ENCODE results near the gene EEFSEC.

Gene EEFSEC

DNA sequence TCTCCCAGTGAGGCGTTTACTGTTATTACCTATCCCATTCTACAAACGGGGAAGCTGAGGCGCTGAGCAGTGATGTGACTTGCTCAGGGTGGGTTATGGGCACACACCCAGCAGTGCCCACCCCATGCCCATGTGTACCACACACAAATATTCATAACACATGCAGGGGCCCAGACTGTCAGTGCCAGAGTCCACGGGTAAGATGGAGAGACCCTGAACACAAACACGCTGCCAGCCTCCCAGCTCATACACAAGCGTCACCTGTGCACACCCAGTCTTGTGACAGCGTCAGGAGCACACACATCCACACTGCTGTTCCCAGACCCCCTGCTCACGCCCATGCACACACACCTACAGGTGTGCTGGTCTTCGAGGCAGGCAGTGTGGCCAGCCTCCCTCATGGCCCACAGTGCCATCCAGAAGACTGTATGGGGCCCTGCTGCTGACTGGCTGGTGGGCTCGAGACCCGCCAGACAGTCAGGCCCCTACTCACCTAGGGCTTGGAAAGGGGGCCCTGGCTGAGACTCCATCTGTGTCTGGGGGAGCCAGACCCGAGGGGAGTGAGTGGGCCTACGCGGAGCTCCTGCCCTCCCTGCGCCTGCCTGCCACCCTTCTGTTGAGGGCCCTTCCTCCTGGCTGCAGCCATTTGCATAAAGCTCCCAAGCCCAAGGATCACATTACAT, 274.0 kb downstream of the EEFSEC start:
- no peak overlapping the region; the same call in 1 of the 2 replicates for H3K27ac ChIP-seq
- TF ChIP-seq, protein P1, sequence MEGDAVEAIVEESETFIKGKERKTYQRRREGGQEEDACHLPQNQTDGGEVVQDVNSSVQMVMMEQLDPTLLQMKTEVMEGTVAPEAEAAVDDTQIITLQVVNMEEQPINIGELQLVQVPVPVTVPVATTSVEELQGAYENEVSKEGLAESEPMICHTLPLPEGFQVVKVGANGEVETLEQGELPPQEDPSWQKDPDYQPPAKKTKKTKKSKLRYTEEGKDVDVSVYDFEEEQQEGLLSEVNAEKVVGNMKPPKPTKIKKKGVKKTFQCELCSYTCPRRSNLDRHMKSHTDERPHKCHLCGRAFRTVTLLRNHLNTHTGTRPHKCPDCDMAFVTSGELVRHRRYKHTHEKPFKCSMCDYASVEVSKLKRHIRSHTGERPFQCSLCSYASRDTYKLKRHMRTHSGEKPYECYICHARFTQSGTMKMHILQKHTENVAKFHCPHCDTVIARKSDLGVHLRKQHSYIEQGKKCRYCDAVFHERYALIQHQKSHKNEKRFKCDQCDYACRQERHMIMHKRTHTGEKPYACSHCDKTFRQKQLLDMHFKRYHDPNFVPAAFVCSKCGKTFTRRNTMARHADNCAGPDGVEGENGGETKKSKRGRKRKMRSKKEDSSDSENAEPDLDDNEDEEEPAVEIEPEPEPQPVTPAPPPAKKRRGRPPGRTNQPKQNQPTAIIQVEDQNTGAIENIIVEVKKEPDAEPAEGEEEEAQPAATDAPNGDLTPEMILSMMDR (conservative IDR thresholded peaks at IDR 0.05) = no peak
- no peak for TF ChIP-seq ZFX (IDR thresholded peaks at IDR 0.05)

DNA sequence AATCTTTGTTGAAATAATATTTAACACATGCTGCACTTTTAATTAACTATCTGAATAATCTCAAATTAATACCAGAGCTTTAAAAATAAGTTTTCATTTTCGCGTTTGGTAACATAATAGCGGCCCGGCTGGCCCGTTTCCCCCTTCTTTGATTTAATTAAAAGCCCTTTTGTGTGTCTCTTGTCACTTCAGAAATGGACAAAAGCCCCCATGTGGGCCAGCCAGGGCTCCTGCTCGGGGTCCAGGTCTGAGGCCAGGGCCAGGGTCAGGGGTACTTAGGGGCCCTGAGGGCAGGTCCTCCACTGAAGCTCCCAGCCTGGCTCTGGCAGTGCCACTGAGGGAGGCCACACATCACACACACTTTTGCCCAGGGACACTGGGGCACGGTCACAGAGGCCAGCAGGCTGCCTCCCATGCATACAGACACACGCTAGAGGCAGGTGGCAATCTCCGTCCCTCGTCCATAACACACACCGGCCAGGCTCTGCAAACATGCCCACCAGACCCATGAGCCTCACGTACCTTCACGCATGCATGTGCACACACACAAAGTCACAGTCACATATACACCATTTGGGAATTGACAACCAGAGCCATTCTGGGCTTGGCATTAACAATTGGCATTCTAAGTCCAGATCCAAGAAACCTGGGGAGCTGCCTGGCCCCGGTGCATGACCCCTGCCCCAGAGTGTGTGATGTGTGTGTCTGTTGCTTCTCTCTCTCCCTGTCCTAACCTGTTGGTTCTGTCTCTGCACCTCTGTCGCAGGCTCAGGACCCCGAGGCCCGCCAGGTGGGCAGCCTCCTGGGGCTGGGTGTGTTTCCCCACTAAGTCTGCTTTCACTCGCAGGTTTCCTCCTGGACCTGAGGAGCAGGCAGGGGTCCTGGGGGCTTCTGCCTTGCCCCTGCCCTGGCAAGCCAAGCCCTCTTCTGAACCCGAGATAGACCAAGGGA, 274.9 kb downstream of the EEFSEC start:
- TF ChIP-seq ZFX (IDR thresholded peaks at IDR 0.05) = no peak
- TF ChIP-seq, protein P1 (conservative IDR thresholded peaks at IDR 0.05) = no peak
- H3K27ac ChIP-seq = no peak overlapping the region

DNA sequence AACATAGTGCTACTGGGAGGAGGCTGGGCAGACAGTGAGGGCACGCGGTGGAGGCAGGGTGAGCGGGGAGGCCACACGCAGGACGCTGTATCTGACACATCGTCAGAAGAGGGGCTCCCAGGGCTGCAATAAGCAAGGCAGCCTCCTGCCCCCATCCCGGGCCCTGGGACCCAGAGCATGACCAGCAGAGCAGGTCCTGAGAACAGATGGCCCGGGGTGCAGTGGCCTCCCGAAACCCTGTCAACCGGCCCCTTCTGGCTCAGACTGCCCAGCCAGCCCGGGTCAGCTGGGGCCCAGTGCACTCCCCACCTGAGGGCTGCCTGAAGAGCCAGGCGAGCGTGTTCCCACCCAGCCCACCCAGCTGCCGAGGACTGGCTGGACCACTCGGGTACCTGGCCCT, 276.0 kb downstream of the EEFSEC start:
- H3K27ac ChIP-seq = no peak overlapping the region
- TF ChIP-seq ZFX (IDR thresholded peaks at IDR 0.05) = no peak
- TF ChIP-seq, protein P1 (conservative IDR thresholded peaks at IDR 0.05) = no peak

DNA sequence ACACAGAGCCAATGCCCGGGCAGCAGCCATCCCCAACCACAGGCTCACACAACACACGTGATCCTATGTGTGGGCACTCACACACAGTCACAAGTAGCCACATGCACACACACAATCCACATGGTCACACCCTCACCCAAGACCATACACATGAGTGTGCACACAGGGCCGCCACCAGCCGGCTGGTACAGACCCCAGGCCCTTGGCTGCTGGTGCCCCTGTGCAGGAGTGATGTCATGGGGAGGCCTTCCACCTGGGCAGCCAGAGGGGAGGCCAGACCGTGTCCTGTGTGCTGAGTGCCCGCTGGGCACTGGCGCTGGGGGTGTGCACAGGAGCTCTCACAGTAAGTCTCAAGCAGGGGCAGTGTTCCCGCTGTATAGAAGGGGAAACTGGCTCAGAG, 276.5 kb downstream of the EEFSEC start:
- H3K27ac ChIP-seq = no peak overlapping the region
- TF ChIP-seq ZFX (IDR thresholded peaks at IDR 0.05) = no peak
- TF ChIP-seq, protein P1 (conservative IDR thresholded peaks at IDR 0.05) = no peak

DNA sequence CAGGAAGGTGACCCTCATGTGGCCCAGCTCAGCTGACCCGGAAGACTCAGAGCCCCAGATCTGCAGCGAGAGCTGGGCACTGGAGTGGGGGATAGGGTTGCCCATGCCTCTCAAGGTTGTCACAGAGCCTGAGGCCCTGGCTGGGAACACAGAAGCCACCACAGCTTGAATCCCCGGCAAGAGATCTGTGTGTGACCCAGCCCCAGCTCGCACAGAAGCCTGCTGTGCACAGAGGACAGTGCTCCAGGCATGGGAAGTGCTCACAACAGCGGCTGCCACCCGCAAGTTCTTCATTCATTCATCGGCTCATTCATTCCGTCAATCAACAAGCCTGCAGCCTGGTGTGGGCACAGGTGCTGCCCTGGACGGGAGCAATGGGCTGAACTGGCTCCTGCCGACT, 277.0 kb downstream of the EEFSEC start:
- TF ChIP-seq, protein P1 (conservative IDR thresholded peaks at IDR 0.05) = no peak
- TF ChIP-seq ZFX (IDR thresholded peaks at IDR 0.05) = no peak
- H3K27ac ChIP-seq = no peak overlapping the region

DNA sequence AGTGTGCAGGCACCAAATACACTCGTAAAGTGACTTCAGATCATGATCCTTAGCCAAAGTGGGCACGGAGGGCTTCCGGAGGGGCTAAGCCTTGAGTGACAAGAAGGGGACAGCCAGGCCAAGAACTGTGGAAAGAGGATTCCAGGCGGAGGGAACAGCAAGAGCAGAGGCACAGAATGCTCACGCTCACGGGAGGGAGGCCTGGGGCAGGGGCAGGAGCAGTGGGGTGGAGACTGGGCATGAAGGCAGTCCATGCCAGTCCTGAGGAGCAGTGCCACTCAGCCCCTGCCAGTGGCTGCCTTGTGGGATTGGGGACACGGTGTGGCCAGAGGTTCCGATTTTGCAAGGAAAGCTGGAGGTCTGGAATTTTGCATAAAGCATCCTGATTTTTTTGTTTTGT, 277.4 kb downstream of the EEFSEC start:
- H3K27ac ChIP-seq = no peak overlapping the region
- TF ChIP-seq ZFX (IDR thresholded peaks at IDR 0.05) = no peak
- TF ChIP-seq, protein P1 (conservative IDR thresholded peaks at IDR 0.05) = no peak

DNA sequence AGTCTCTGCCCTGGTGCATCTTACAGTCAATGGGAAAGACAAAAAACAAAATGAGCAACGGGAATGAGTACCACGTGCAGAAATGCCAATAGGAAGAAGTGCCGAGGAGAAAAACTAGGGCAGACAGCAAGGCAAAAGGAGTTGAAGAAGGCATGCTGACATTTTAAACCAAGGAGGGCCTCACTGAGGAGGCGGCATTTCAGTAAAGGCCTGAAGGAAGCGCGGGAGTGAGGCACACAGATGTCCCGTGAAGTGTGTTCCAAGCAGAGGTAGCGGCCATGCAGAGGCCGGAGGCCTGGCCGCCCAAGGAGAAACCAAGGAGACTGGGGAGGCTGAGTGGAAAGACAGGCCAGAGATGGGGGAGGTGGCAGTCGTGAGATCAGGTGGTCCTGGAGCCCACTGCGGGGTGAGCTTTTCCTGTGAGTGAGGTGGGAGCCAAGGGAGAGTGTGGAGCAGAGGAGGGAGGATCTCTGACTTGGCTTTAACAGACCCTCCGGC, 278.6 kb downstream of the EEFSEC start:
- TF ChIP-seq, protein P1 (conservative IDR thresholded peaks at IDR 0.05) = no peak
- no peak for TF ChIP-seq ZFX (IDR thresholded peaks at IDR 0.05)
- no peak overlapping the region for H3K27ac ChIP-seq
